HG02981 (cell line): Measurements from ENCODE around the gene CDH11.
A peak's percentile ranks its signal among the peaks of the same experiment; 100 is the strongest.

ENCODE experiments used
- ATAC-seq: cut with Tn5 transposase; IDR thresholded peaks from one replicate; pipeline ENCODE4 v1.9.1; 2021; ENCODE audit warnings: mild to moderate bottlenecking, moderate library complexity; ENCODE audit not compliant: unreplicated experiment

Gene CDH11

GRCh38 chr16:65121870-65122723 is at the start of gene CDH11:
Gene CDH11, minus strand, starts transcription at chr16:65122063. Its CDS starts 117,194 bp downstream, at chr16:65004869.
- ATAC-seq: no peak

GRCh38 chr16:65154321-65154720 is 32.5 kb upstream of the CDH11 start:
- no peak for ATAC-seq

DNA sequence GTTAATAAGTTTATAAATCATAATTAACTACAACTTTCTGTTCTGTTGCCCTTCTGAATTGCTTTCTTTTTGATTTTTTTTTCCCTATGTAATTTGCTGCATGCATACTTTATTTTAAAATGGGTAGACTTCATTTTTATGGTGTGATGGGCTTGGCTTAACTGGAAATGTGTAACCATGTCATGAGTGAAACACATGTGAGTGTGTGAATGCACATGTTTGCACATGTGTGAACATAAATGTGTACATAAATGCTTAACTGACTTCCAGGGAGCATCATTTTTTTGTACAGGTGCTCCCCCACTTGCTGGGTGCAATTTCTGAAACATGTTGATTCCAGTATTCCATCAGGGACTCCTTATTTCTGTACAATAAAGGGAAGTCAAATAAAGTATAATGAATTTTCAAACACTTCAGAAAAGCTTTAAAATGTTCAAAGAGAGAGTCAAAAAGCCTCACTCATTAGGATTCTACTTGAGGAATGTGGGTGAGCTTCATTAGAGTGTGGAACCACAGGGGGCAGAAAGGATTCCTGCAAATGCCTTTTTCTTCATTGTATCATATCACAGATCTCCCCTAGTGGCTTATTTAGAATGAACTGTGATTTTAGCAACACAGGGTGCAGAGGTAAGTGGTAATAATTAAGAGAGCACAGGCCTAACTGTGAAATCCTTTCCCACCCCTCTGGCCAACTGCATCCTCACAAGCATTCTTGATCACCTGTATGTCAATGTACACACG is 31.7 kb upstream of the CDH11 start:
- ATAC-seq: no peak

DNA sequence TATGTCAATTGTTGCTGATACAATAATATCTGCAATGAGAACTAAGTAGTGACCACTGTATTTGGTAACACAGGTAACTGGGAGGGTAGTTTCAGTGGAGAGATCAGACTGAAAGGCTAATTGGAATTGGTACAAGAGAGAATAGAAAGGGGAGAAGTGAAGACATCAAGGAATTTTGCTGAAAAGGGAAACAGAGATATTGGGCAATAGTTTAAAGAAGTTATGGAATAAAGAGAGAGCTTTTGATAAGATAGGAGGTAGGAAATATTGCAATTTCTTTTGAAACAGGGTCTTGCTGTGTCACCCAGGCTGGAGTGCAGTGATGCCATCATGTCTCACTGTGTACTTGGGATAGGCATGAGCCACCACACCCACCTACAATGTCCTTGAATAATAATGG is 26.9 kb upstream of the CDH11 start:
- no peak for ATAC-seq

- ATAC-seq: no peak
These were observed 20.4 kb upstream of the CDH11 start for GRCh38 chr16:65142276-65142675.

DNA sequence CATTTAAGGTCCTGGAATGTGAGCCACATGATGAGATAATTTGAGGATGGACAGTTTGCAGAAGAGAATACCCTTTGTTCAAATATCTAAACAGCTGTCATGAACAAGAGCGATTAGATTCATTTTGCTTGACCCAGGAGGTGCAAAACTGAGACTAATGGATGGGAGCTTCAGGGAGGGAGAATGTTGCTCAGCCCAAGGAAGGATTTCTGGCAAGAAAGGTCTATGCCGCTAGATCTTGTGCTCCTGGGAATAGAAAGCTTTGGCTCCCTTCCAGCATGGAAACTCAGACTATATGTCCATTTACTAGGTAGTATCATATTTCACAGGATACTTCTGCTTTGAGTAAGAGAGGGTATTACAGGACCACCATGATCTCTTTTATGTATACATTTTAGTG is 14.8 kb upstream of the CDH11 start:
- ATAC-seq: no peak

DNA sequence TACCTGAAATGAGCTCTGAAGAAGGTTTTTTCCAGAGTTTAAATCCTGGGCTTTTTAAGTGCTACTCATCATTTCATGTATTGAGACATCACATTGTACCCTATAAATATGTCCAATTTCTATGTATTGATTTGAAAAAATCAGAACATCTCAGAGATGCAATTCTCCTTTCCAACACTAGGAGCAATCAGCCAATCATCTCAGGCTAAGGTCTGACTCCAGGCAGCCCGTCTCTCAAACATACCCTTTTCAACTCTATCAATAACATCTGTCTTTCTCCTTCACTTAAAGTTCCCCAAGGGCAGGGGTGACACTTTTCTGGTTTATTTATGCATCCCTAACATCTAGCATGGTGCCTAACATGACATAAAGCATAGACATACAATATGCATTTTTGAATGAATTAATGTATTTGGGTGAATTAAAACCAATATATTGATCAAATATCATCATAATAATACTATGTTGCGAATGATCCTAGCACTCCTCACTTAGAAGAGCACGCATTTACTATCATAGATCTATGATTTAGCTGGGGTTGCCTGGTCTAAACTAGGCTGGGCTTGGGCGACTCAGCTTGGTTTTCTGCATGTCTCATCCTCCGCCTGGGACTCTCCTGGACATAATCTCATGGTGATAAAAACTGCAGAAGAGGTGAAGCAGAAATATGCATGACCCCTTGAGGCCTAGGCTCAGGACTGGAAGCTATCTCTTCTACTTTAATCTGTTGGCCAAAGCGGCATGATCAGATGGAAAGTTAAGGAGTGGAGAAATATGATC is 5.2 kb upstream of the CDH11 start:
- ATAC-seq: no peak

DNA sequence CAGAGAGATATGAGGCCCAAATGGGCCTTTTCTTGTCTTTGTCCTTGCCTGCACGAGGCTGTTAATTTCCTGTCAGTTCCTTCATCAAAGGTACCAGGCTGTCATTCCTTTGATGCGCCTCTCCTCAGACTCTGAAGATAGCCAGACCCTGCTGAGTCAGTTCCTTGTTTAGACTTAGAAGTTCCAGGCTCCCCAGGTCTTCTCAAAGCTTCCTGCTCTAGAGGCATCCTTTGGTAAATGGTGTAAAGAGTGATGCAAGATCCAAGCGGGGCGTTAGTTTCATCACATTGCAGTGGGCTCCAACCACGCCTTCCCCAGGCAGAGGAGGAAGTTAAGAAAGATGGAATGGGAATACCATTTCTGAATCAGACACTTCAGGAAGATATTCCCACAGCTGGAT is 4.0 kb upstream of the CDH11 start:
- no peak for ATAC-seq

GRCh38 chr16:65125322-65125721 is 3.5 kb upstream of the CDH11 start:
- ATAC-seq: no peak

DNA sequence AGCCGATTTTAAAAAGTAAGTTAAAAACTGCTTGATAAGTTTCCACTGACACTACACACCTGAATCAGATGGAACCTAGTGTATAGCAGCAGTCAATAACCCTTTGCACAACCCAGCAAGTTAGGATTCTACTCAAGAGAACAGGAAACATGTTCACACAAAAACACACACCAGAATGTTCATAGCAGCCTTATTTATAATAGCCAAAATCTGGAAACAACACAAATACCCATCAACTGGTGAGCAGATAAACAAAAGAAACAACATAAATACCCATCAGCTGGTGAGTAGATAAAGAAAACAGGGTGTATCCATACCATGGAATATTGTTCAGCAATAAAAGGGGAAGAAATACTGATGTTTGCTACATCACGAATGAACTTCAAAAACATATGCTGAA is 2.7 kb upstream of the CDH11 start:
- no peak for ATAC-seq

DNA sequence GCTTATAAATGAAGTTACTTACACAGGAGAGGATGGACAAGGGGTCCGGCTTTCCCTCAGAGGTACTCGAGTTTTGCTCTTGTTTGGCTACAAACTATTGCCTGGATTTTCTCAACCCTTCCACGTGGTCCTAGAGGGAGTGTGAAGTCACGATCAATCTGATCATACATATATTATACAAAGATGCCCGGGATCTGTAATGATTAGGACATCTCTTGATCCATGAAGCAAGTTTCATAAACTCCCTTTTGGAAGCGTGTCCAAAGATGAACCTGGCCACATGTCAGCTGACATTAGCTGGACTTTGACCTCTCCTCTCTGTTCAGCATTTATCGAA is 2.3 kb upstream of the CDH11 start:
- ATAC-seq: no peak

DNA sequence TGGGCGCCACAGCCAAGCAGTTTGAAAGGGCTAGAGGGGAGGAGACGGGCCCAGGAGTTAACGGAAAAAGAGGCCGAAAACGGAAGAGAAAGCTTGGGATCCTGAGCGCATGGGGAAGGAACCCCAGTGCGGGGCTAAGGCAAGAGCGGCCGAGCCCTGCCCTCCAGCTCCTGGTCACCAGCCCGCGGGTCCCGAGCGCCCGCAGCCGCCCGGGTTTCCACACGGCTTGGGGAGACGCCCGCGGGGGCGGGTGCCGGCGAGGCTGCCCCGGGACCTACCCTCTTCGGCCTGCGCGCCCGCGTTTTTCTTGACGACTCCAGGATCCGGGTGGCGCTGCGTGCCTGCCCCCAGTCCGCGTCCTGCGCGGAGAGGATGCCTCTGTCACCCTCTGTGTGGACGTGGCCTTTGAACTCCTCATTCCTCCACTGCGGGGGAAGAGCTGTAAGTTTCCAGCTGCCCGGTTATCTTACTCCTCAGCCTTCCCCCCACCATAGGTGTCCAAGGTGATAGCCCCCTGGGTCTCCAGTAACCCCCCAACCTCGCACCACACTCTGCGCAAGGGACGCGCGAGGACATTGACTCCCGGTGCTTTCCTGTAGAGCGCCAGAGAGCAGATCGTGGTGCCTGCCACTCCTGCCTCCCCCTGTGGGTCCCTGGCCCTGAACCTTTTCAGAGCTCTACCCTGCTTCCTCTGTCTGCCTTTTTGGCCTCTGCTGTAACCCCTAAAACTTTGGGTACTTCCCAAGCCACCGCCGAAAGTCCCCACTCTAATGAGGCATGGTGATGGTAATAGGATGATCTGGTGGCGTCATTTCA is 1.7 kb upstream of the CDH11 start:
- no peak for ATAC-seq

DNA sequence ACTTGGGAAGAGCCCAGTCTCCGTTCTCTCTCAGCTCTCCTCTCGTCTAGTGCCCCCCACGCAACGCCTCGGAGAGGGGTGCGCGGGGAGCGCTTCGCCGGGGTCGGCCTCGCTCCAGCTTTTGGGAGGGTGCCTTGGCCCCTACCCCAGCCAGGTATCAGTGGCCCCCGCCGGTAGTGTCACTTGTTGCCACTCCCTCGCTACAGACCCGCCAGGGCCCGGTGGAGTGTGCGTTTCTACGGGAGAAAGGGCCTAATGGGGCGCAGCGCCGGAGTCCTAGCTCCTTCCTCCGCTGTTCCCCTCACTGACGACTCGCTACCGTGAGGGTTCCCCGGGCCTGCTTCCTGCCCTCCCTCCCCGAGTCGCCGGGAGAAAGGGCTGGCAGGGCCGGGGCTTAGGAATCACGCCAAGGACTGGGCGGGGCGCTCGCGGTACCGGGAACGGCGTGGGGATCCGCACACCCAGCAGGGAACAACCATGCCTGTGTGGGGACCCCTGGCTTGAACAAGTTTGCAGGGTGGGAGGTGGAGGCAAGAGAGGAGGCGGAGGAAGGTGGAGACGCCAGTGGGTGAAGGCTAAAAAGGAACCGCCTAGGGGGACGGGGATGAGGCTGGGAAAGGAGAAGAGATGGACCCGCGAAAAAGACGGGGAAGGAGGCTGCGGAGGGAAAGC is 997 bp upstream of the CDH11 start:
- ATAC-seq: no peak

- ATAC-seq: no peak
These were observed 787 bp downstream of the CDH11 start for GRCh38 chr16:65120831-65121721.

- no peak for ATAC-seq
These were observed 1.4 kb downstream of the CDH11 start for GRCh38 chr16:65120461-65120830.

GRCh38 chr16:65119901-65120401 is 1.9 kb downstream of the CDH11 start:
- ATAC-seq: no peak

GRCh38 chr16:65119435-65119834 is 2.4 kb downstream of the CDH11 start:
- ATAC-seq: no peak

DNA sequence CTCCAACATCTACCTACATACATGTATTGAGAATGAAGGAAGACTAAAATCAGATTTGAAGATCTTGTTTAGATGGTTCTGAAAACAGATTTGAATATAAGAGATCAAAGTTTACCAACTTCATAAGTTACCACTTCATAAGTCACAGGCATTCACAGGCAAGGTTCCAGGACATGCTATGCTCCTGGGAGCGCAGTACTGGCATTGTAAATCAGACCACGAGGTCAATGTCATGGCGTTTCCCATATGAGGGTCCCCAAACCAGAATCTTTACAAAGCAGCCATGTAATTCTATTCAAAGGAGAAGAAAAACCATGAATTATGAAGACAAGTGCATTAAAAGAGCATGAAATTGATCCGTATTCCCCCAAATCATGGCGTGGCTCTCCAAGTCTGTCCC is 3.0 kb downstream of the CDH11 start:
- no peak for ATAC-seq

GRCh38 chr16:65117811-65118448 is 3.9 kb downstream of the CDH11 start:
- peak; percentile 87 for ATAC-seq
